GM13976 (cell line): ENCODE data around the gene EPC1.

Experiments
- DNase-seq: peaks from one replicate; pipeline ENCODE4 v3.0.0; 2012; ENCODE audit warnings: low spot score
- in situ Hi-C: fragments of 300-500 bp; cut with MboI; formaldehyde crosslinking; loops from one replicate; pipeline ENCODE4 v1.12.0; 2022; ENCODE audit warnings: low sequenced_read_pairs, mixed read lengths, inconsistent platforms; ENCODE audit not compliant: unreplicated experiment
- TF ChIP-seq, protein P1 (sequence below): IDR thresholded peaks from 2 replicates; pipeline ENCODE4 v1.5.1; 2012; ENCODE audit warnings: borderline replicate concordance, mild to moderate bottlenecking; ENCODE audit not compliant: insufficient read depth; ENCODE audit errors: extremely low read depth, missing control alignments, control extremely low read depth

The EPC1 gene

DNA sequence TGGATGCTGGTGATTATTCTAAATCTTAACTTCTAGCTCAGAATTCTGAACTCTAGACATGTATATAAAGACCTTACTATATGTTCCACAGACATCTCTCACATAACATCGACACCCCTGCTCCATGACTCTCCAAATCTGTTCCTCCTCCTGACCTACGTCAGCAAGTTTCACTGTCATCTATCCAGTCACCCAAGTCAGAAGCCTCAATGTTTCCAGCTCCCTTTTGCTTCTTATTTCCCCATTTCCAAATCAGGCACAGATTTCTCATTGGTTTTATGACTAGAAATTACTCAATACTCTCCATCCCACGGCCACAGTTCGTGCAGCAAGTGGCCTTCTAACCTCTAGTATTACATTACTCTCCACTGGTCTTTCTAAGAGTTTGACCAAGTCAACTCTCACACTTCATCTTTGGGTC, 28.5 kb downstream of the EPC1 start:
- in situ Hi-C loops: no loop called here
- TF ChIP-seq, protein P1, sequence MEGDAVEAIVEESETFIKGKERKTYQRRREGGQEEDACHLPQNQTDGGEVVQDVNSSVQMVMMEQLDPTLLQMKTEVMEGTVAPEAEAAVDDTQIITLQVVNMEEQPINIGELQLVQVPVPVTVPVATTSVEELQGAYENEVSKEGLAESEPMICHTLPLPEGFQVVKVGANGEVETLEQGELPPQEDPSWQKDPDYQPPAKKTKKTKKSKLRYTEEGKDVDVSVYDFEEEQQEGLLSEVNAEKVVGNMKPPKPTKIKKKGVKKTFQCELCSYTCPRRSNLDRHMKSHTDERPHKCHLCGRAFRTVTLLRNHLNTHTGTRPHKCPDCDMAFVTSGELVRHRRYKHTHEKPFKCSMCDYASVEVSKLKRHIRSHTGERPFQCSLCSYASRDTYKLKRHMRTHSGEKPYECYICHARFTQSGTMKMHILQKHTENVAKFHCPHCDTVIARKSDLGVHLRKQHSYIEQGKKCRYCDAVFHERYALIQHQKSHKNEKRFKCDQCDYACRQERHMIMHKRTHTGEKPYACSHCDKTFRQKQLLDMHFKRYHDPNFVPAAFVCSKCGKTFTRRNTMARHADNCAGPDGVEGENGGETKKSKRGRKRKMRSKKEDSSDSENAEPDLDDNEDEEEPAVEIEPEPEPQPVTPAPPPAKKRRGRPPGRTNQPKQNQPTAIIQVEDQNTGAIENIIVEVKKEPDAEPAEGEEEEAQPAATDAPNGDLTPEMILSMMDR: no peak
- peak; percentile 44 for DNase-seq

DNA sequence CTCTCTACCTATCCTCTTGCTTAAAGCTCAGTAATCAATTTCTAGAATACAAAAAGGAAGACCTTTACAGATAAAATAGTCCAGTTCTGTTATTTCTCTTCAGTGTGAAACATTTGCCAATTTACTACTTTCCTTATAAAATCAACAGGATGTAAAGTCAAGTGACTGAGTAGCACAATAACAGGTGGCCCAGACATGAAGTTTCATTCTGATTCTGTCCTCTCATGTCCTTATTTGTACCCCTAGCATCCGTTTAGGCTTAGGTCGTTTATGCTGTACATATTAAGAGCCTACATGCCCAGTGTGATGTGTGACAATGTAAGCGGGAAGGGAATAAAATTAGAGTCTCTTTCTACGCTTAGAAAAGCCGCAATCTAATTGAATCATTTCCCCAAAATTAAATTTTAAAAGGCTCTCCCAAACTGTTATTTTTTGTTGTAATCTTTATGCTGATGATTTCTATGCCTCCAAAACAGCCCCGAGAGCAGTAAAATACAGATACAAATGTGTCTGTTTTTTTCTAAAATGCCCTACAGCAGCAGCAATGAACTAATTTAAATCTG, 29.1 kb downstream of the EPC1 start:
- peak; percentile 57 for DNase-seq
- TF ChIP-seq, protein P1: no peak
- in situ Hi-C loops: no loop called here

DNA sequence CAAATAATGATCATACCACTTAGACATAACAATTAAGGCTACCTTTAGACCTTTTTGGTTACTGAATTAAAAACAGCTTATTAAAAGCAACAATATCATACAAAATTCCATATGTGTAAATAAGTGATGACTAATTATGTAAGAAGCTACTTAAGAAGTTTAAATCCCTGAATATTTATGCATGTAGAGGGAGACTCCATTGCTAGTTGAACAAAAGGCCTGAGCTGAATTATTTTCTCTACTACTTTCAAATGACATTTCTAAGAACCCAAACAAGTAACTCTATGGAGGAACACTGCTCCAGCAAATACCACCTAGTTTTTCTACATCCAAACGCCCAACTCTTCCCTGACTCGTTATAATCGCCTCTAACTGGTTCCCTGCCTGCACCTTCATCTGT, 31.5 kb downstream of the EPC1 start:
- TF ChIP-seq, protein P1: no peak
- in situ Hi-C loops: no loop called here
- DNase-seq: no peak

DNA sequence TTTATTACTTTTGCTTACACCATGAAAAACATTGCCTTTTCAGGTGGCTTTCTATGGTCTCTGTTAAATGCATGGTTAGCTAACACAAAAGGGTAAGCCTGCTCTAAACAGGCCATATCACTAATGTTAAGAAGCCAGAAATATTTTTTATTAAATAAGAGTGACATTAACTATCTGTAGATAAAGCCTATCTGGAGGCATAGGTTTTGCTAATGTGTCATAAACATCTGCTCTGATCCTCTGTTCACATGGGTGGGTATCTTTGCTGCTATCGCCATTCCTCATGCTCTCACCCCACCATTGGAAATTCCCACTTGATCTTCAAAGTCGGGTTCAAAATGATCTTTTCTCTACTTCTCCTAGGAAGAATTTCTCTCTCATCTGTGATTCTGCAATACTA, 32.4 kb downstream of the EPC1 start:
- no peak for DNase-seq
- TF ChIP-seq, protein P1: no peak
- in situ Hi-C loops: no loop called here

DNA sequence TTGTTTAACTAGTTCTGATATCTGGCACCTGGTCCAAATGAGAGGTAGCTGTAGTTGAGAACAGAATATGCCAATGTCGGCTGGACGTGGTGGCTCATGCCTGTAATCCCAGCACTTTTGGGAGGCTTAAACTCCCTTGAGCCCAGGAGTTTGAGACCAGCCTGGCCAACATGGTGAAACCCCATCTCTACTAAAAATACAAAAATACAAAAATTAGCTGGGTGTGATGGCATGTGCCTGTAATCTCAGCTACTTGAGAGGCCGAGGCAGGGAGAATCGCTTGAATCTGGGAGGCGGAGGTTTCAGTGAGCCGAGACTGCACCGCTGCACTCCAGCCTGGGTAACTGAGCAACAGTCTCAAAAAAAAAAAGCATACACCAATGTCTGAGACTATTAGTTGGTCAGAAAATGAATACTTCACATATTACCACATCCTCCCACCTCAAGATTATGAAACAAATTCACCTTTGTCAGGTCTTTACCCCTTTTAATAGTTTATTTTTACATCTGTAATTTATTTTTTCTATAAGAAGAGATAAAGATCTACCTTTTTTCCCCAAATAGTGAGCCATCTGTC, 38.8 kb downstream of the EPC1 start:
- TF ChIP-seq, protein P1: no peak
- no peak for DNase-seq
- in situ Hi-C loops: no loop called here

DNA sequence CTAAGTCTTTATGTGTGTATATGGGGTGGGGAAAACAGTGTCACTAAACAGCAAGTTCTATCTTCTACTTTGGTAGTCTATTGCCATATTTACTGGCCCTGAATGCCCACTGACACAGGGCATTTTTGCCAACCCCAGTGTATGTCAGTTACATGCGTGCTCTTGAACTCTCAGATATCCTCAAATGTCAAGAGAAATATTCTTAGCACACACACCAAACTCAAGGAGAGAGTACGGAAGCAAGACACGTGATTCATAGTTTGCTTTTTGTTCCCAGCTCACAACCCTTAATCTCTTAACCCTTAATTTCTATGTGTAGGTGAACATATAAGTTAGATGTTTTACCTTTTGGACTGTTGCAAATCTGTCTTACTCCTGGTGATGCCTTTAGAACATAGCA, 39.3 kb downstream of the EPC1 start:
- TF ChIP-seq, protein P1: no peak
- in situ Hi-C loops: no loop called here
- no peak for DNase-seq

DNA sequence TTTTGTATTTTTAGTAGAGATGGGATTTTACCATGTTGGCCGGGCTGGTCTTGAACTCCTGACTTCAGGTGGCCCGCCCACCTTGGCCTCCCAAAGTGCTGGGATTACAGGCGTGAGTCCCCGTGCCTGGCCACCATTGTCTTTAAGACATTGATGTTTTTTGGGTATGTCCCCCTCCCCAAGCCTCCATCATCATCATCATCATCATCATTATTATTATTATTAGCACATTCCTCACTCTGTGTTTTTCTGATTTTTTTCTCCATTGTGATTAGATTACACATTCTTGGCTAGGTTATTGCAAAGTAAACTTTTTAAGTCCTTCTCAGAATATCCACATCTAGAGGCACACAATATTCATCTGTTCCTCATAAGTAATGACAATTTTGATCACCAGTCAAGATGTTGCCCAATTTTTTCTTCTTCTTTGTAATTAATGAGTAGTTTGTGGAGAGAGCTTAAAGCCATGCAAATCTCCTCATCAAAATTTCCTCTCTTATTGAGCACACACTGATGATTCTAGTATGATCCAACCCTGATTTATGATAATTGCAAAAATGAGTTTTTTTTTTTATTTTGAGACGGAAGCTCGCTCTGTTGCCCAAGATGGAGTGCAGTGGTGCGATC, 47.5 kb downstream of the EPC1 start:
- TF ChIP-seq, protein P1: no peak
- in situ Hi-C loops: no loop called here
- DNase-seq: no peak
